Bronchial epithelial cell (primary cell): Measurements from ENCODE around the gene HMCN1. TPM values are rescaled to one million over a fixed set of nuclear protein-coding genes. Genes with fewer than 3 reads are reported as not detected.

Experiments used
- DNase-seq: peaks from one replicate; pipeline ENCODE4 v3.0.0-alpha.2; 2010; ENCODE audit warnings: low read depth
- FAIRE-seq: peaks from 2 replicates; lab custom pipeline; 2011; peaks lifted over from hg19 to GRCh38; lab: Jason Lieb, UNC
- H3K27me3 ChIP-seq: 2 replicates; pipeline ENCODE4 v1.5.1; 2011; ENCODE audit warnings: low read length; ENCODE audit not compliant: control insufficient read depth, insufficient read depth
- H3K36me3 ChIP-seq: 2 replicates; pipeline ENCODE4 v1.5.1; 2011; ENCODE audit warnings: low read length; ENCODE audit not compliant: control insufficient read depth, insufficient read depth
- H3K4me3 ChIP-seq: 2 replicates; pipeline ENCODE4 v1.5.1; 2011; ENCODE audit warnings: mild to moderate bottlenecking, low read depth, low read length, control low read depth
- total RNA-seq: library from RNA; depleted of rRNA; stranded (reverse); fragments of >200 nt; gene quantifications from 2 replicates; pipeline ENCODE4 v1.2.1, GENCODE V29; 2014
- TF ChIP-seq, protein P1 (sequence below): IDR thresholded peaks from 2 replicates; pipeline ENCODE4 v1.5.1; 2011; ENCODE audit warnings: mild to moderate bottlenecking, moderate library complexity, low read length, control low read depth, inconsistent platforms; ENCODE audit not compliant: insufficient read depth, severe bottlenecking

Gene HMCN1
- total RNA-seq, 1 donor from 2014 or later = 1.1 TPM

DNA sequence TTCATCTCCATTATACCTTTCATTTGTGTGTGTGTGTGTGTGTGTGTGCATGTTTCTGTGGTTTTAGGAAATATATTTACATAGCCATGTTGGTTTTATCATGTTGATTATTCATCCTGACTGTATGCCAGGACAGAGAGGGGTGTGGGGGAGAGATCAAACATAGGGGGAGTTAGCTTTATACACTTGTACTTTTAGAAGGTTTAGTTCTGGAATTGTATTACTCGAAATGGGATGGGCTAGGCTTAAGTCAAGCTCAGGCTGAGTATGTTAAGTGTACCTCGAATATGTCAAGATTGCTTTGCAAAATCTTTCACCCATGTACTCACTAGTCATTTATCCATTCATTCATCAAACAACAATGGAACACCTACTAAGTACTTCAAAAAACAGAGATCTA is 123.3 kb downstream of the HMCN1 start:
- no peaks in the 10 kb centered on the region for H3K36me3 ChIP-seq
- FAIRE-seq (no peak), DNase-seq (peak; percentile 82)
- H3K4me3 ChIP-seq = no peak overlapping the region
- TF ChIP-seq, protein P1, sequence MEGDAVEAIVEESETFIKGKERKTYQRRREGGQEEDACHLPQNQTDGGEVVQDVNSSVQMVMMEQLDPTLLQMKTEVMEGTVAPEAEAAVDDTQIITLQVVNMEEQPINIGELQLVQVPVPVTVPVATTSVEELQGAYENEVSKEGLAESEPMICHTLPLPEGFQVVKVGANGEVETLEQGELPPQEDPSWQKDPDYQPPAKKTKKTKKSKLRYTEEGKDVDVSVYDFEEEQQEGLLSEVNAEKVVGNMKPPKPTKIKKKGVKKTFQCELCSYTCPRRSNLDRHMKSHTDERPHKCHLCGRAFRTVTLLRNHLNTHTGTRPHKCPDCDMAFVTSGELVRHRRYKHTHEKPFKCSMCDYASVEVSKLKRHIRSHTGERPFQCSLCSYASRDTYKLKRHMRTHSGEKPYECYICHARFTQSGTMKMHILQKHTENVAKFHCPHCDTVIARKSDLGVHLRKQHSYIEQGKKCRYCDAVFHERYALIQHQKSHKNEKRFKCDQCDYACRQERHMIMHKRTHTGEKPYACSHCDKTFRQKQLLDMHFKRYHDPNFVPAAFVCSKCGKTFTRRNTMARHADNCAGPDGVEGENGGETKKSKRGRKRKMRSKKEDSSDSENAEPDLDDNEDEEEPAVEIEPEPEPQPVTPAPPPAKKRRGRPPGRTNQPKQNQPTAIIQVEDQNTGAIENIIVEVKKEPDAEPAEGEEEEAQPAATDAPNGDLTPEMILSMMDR = no peak
- H3K27me3 ChIP-seq = no peaks in the 10 kb centered on the region

- TF ChIP-seq, protein P1 = no peak
- Histone ChIP-seq H3K4me3 (no peak overlapping the region), H3K27me3 (no peaks in the 10 kb centered on the region), H3K36me3 (no peaks in the 10 kb centered on the region)
- FAIRE-seq = no peak
- DNase-seq = no peak
Measured at GRCh38 chr1:185860311-185860710, 126.1 kb downstream of the HMCN1 start.

DNA sequence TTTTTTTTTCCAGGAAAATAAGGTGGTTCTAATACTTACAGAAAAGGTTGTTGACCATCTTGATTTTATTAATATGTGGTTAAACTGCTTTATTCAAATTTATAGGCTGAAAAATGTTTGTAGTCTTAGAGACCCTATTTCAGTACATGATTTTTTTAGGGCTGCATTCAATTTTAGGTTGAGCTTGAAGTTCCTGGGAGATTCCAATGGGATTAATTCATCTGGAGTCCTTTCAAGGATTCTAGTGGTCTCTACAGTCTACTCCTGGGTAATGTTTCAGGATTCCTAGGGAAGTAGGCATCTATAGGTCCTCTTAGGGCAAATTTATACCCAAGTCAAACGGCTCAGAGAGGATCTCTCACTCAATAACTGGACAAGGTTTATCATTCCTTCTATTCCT is 126.7 kb downstream of the HMCN1 start:
- Histone ChIP-seq H3K27me3 (no peaks in the 10 kb centered on the region), H3K36me3 (no peaks in the 10 kb centered on the region), H3K4me3 (no peak overlapping the region)
- TF ChIP-seq, protein P1 = no peak
- DNase-seq (no peak), FAIRE-seq (no peak)

GRCh38 chr1:185861630-185862029 is 127.4 kb downstream of the HMCN1 start:
- Histone ChIP-seq H3K4me3 (no peak overlapping the region), H3K27me3 (no peaks in the 10 kb centered on the region), H3K36me3 (no peaks in the 10 kb centered on the region)
- FAIRE-seq (no peak), DNase-seq (peak; percentile 62)
- TF ChIP-seq, protein P1 = no peak

DNA sequence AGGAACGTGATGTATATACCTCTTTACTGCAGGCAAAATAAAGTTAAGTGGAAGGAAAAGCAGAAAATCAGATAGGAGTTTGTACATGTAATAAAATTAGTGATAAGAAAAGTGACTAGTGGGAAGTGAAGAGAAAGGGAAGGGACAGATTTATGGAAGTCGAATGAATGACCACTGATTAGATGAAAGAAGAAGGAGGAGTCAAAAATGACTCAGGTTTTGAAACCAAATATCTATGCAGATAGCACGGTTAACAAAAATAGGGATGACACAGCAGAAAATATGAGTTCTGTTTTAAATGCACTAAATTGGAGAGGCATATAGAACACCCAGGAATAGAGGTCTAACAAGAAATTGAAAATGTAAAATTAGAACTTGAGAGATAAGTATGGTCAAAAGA is 128.0 kb downstream of the HMCN1 start:
- TF ChIP-seq, protein P1 = no peak
- Histone ChIP-seq H3K36me3 (no peaks in the 10 kb centered on the region), H3K27me3 (no peaks in the 10 kb centered on the region), H3K4me3 (no peak overlapping the region)
- FAIRE-seq (no peak), DNase-seq (peak; percentile 47)

DNA sequence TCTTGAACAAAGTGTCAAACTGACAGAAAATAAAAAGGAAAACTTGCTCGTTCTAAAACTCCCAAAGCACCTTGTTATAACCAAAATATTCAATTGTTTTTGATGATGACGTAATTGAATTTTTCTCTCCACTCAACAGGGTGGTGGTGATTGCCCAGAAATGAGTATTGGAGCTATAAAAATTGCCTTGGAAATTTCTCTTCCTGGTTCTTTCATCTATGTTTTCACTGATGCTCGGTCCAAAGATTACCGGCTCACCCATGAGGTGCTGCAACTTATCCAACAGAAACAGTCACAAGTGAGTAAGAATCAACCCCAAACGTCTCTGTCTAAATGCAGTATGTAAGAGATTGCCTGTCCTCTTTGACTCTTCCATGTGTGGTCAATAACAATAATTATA is 130.1 kb downstream of the HMCN1 start:
- DNase-seq (no peak), FAIRE-seq (no peak)
- Histone ChIP-seq H3K27me3 (no peaks in the 10 kb centered on the region), H3K36me3 (no peaks in the 10 kb centered on the region), H3K4me3 (no peak overlapping the region)
- TF ChIP-seq, protein P1 = no peak
